GM19468 (cell line): ENCODE results near the gene SNAPC3.
"Not testable (repeated sequence)": the region's sequence is repeated elsewhere in the genome, so short reads cannot be mapped to it uniquely, and the experiment has no call there.

ENCODE experiments used
- ATAC-seq: cut with Tn5 transposase; IDR thresholded peaks from one replicate; pipeline ENCODE4 v1.9.1; 2021; ENCODE audit warnings: mild to moderate bottlenecking, moderate library complexity, moderate number of reproducible peaks; ENCODE audit not compliant: unreplicated experiment; ENCODE audit errors: extremely low read depth

Gene SNAPC3

GRCh38 chr9:15422372-15423230, at the start of gene SNAPC3:
SNAPC3 (plus strand) TSS chr9:15422876; CDS start chr9:15422880, 4 bp downstream.
- peak; percentile 99 for ATAC-seq

- no peak for ATAC-seq
Measured at GRCh38 chr9:15373881-15374280, 48.8 kb upstream of the SNAPC3 start.

- ATAC-seq, result no peak
Measured at GRCh38 chr9:15374310-15374709, 48.4 kb upstream of the SNAPC3 start.

- ATAC-seq, result no peak
Measured at GRCh38 chr9:15374825-15375224, 47.9 kb upstream of the SNAPC3 start.

- ATAC-seq, result no peak
Measured at GRCh38 chr9:15377625-15378540, 44.8 kb upstream of the SNAPC3 start.

- not testable (repeated sequence) for ATAC-seq
Measured at GRCh38 chr9:15379317-15379716, 43.4 kb upstream of the SNAPC3 start.

GRCh38 chr9:15379888-15380287, 42.8 kb upstream of the SNAPC3 start:
- ATAC-seq, result not testable (repeated sequence)

GRCh38 chr9:15381491-15381890, 41.2 kb upstream of the SNAPC3 start:
- no peak for ATAC-seq

GRCh38 chr9:15386465-15386864, 36.2 kb upstream of the SNAPC3 start:
- no peak for ATAC-seq

GRCh38 chr9:15389173-15389572, 33.5 kb upstream of the SNAPC3 start:
- ATAC-seq, result no peak

- no peak for ATAC-seq
Measured at GRCh38 chr9:15389631-15390030, 33.0 kb upstream of the SNAPC3 start.

GRCh38 chr9:15390201-15390600, 32.5 kb upstream of the SNAPC3 start:
- no peak for ATAC-seq

GRCh38 chr9:15392363-15392762, 30.3 kb upstream of the SNAPC3 start:
- ATAC-seq, result no peak

GRCh38 chr9:15400281-15400941, 22.3 kb upstream of the SNAPC3 start:
- no peak for ATAC-seq

GRCh38 chr9:15401266-15401665, 21.4 kb upstream of the SNAPC3 start:
- no peak for ATAC-seq

GRCh38 chr9:15403155-15403554, 19.5 kb upstream of the SNAPC3 start:
- no peak for ATAC-seq

GRCh38 chr9:15404171-15404570, 18.5 kb upstream of the SNAPC3 start:
- no peak for ATAC-seq

GRCh38 chr9:15416880-15417279, 5.8 kb upstream of the SNAPC3 start:
- no peak for ATAC-seq

- no peak for ATAC-seq
Measured at GRCh38 chr9:15417626-15418025, 5.0 kb upstream of the SNAPC3 start.

GRCh38 chr9:15420796-15421195, 1.9 kb upstream of the SNAPC3 start:
- ATAC-seq, result no peak
